HG02885 (cell line): ENCODE data around the gene COQ8B.
"Not testable (repeated sequence)": the region's sequence is repeated elsewhere in the genome, so short reads cannot be mapped to it uniquely, and the experiment has no call there.

Experiments used
- ATAC-seq: cut with Tn5 transposase; IDR thresholded peaks from one replicate; pipeline ENCODE4 v1.9.1; 2021; ENCODE audit warnings: mild to moderate bottlenecking; ENCODE audit not compliant: unreplicated experiment, poor library complexity

Gene COQ8B

DNA sequence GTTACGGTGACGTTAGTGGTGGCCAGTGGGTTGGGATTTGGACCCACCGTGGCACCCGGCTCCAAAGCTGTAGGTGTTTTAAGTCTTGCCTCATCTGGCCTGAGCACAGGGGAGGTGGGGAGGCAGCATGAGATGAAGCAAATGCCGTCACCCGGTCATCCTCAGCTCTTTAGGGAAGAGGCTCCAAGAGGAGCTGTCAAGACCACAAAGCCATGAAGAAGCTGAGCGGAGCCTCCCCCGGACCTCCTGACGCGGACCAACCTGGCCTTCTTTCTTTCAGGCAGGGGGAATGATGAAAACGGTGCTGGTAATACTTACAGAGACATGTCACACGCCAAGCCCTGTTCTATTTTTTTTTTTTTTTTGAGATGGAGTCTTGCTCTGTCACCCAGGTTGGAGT, 26.2 kb upstream of the COQ8B start:
- ATAC-seq = no peak

DNA sequence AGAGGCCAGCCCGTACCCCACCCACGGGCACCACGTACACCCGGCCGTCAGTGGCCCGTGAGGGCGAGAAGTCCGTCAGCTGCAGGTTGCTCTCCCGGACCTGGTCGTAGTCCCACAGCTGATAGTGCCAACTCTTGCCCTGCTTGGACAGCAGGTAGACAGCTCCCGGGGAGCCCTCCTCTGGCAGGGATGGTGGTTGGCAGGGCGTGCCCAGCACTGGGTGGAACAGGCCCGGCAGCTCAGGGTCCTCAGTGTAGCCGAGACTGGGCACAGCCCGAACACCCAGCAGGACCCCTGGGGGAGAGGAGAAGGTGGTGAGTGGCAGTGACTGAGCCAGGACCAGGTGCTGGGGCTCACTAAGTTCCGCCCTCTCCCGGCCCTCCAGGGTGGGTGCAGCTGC, 25.8 kb upstream of the COQ8B start:
- no peak for ATAC-seq

GRCh38 chr19:40741527-40742390, 25.1 kb upstream of the COQ8B start:
- ATAC-seq = no peak

DNA sequence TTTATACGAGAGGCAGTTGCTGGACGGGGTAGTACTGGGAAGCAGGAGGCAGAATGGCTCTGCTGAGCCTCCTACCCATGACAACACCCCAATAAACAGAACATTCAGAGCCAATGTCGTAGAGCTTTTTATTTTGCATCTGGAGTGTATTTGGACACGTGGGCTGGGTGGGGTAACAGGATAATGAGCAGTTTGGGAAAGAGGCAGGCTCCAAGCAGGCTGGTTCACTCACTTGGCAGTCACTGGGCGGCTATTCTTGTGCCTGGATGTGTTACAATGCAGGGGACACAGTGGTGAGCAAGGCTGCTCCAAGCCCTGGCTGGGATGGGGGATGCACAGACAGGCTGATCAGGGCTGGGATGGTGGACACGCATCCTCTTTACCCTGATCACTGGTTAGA, 24.1 kb upstream of the COQ8B start:
- no peak for ATAC-seq

GRCh38 chr19:40739871-40740703, 23.4 kb upstream of the COQ8B start:
- no peak for ATAC-seq

- no peak for ATAC-seq
These were observed 22.5 kb upstream of the COQ8B start for GRCh38 chr19:40739030-40739839.

- ATAC-seq = no peak
These were observed 20.5 kb upstream of the COQ8B start for GRCh38 chr19:40737102-40737644.

DNA sequence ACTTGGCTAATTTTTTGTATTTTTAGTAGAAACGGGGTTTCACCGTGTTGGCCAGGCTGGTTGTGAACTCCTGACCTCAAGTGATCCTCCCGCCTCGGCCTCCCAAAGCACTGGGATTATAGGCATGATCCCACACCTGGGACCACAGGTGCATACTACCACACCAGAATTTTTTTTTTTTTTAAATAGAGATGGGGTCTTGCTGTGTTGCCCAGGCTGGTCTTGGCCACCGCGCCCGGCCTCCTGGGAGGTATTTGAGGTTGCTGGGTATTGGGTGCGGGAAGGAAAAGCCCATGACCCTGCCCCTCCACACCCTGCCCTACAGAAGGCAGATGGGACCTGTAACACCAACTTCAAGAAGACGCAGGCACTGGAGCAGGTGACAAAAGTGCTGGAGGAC, 20.0 kb upstream of the COQ8B start:
- no peak for ATAC-seq

DNA sequence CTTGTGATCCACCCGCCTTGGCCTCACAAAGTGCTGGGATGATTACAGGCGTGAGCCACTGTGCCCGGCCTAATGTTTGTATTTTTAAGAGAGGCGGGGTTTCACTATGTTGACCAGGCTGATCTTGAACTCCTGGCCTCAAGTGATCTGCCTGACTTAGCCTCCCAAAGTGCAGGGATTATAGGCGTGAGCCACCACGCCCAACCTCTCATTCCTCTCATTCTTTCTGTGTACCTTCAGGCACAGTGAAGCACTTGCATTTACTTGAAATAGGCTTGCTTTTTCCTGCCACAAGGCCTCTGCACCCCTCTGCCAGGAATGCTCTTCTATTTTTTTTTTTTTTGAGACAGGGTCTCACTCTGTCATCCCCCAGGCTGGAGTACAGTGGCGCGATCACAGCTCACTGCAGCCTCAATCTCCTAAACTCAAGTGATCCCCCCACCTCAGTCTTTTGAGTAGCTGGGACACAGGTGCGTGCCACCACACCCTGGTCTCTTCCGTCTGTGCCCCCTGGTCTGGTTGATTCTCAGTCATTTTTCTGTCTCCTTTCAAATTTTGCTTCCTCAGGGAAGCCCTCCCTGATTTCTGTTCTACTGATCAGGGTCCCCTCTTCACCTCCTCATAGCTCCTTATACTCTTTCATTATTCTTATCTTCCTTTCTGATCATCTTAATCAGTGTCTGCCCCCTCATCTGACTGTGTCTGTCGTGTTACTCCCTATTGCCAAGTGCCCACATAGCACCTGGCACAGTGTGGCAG, 18.5 kb upstream of the COQ8B start:
- no peak for ATAC-seq

GRCh38 chr19:40733149-40733548, 16.5 kb upstream of the COQ8B start:
- no peak for ATAC-seq

DNA sequence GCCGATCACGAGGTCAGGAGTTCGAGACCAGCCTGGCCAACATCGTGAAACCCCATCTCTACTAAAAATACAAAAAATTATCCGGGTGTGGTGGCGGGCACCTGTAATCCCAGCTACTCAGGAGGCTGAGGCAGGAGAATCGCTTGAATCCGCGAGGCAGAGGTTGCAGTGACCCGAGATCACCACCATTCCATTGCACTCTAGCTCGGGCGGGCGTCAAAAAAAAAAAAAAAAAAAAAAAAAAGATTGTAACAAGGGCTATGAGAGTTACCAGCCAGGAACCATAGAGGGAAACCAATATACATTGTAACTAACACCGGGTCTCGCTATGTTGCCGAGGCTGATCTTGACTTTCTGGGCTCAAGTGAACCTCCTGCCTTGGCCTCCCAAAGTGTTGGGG, 15.6 kb upstream of the COQ8B start:
- not testable (repeated sequence) for ATAC-seq

DNA sequence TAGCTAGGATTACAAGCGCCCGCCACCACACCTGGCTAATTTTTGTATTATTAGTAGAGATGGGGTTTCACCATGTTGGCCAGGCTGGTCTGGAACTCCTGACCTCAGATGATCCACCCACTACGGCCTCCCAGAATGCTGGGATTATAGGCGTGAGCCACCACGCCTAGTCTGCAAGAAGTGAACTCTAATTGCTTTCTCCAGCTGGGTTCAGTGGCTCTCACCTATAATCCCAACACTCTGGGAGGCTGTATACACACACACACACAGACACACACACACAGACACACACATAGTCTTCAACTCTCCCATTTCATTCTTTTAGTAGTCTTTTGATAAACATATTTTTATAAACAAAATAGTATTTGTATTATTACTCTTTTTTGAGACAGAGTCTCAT, 13.4 kb upstream of the COQ8B start:
- ATAC-seq = not testable (repeated sequence)

GRCh38 chr19:40726279-40726678, 9.6 kb upstream of the COQ8B start:
- no peak for ATAC-seq

DNA sequence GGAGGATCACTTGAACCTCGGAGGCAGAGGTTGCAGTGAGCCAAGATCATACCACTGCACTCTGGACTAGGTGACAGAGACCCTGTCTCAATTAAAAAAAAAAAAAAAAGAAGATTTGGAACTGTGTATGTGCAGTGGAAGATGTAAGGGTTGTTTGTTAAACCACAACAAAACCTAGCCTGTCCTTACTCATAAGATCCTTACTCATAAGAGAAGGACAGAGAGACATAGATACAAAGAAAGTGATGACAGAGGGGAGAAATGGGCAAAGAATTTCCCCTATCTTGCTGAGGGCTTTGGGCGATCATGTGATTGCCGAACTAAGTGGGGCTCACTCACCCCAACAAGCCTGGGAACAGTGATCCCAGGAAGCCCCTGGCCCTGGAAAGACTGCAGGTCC, 8.2 kb upstream of the COQ8B start:
- no peak for ATAC-seq

- no peak for ATAC-seq
These were observed 7.6 kb upstream of the COQ8B start for GRCh38 chr19:40724315-40724714.

DNA sequence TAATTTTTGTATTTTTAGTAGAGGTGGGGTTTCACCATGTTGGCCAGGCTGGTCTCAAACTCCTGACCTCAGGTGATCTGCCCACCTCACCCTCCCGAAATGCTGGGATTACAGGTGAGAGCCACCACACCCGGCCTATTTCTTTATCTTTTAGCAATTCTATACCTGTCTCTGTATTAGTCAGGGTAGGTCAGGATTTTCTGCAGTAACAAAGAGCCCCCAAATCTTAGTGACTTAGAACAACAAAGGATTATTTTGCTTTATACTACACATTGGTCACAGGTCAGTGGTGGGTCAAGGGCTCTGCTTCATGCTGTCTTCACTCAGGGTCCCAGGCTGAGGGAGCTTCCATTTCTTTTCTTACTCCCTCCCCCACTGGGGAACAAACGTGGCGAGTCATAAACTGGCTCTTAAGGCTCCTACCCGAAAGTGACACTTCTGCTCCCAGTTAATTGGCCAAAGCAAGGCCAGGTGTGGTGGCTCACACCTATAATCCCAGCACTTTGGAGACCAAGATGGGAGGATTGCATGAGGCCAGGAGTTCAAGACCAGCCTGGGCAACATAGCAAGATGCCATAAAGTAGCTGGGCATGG, 7.1 kb upstream of the COQ8B start:
- no peak for ATAC-seq

DNA sequence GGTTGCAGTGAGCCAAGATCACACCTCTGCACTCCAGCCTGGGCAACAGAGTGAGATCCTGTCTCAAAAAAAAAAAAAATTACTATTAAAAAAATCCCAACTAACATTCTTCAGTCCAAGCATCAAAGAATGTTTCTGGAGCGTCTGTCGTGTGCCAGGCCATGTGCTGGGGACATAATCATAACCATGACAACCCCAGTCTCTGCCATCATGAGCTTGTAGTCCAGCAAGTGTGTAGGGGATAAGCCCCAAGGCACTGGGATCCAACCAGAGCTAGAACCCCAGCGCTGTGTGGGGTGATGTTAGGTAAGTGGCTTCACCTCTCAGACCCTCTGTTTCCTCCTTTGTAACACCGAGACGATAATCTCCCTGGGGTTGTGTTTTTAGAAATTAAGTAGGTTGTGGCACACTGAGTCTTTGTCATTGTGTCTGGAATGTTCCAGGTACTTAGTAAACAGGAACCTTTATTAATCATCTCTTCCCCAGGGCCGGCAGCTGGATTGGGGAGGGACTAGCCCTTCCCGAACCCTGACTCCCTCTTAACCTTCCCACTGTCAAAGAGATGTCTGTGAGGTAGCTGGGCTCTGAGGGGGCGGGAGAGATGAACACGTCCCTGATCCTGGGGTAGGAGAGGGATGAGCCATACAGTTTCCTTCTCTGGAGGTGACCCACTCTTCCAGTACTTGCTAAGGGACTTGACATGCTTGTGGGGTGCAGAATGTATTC, 5.4 kb upstream of the COQ8B start:
- ATAC-seq = no peak

GRCh38 chr19:40721140-40721486, 4.4 kb upstream of the COQ8B start:
- ATAC-seq = no peak

GRCh38 chr19:40719414-40719894, 2.8 kb upstream of the COQ8B start:
- no peak for ATAC-seq
